Measurements from ENCODE around the gene FASN. TPM values are rescaled to one million over a fixed set of nuclear protein-coding genes. Genes with fewer than 3 reads are reported as not detected.

FASN gene
- total and polyA plus RNA-seq, 2 donors (not counting 3 experiments of a cell fraction or from before 2014, with no cell fraction given): 101 to 360 TPM

GRCh38 chr17:82091264-82092066, 6.6 kb downstream of the FASN start:
- no TSS peak for BruUV-seq (replicated peaks)
- Histone ChIP-seq H3K4me2 (ENCODE audit: insufficient read depth, low read length) (no peak overlapping the region), H2AFZ (ENCODE audit: low read depth, low read length) (no peak overlapping the region), H3K27ac (ENCODE audit: insufficient read depth, low read depth, low read length) (no peak overlapping the region), H3K79me2 (ENCODE audit: control insufficient read depth, insufficient read depth, low read length) (peaks cover 40% of the 10 kb centered on the region), H3K9me3 (replicated peaks; ENCODE audit: control insufficient read depth, insufficient read depth, low read length) (no peaks in the 10 kb centered on the region), H4K20me1 (replicated peaks; ENCODE audit: control insufficient read depth, extremely low read depth, insufficient read depth, low read length) (no peaks in the 10 kb centered on the region), H3K4me1 (ENCODE audit: control insufficient read depth, extremely low read depth, insufficient read depth, low read length) (peaks cover 7% of the 10 kb centered on the region), H3K36me3 (ENCODE audit: control insufficient read depth in 2 of 2, extremely low read depth in 1 of 2, insufficient read depth in 2 of 2, low read length in 2 of 2) (peaks cover 38 to 72% of the 10 kb centered on the region in 2 experiments), H3K9me1 (replicated peaks; ENCODE audit: control insufficient read depth, extremely low read depth, insufficient read depth, low read length) (no peaks in the 10 kb centered on the region), H3K9ac (replicated peaks; ENCODE audit: extremely low read depth, insufficient read depth, low read length) (no peak overlapping the region), H3K4me3 (replicated peaks in 1 of 3; ENCODE audit: insufficient read depth in 1 of 3, low read depth in 1 of 3, low read length in 3 of 3) (no peak overlapping the region), H3K27me3 (ENCODE audit: control insufficient read depth in 2 of 2, insufficient read depth in 2 of 2, low read length in 2 of 2) (no peaks in the 10 kb centered on the region)
- intact Hi-C loops (cut with micrococcal nuclease) (no loop called here), dilution Hi-C loops (cut with MboI; ENCODE audit: extremely low pct_ligation_motif_present, low sequenced_read_pairs) (no loop called here)
- no peak for FAIRE-seq
- TF ChIP-seq POLR2AphosphoS5 (IDR thresholded peaks at IDR 0.05; ENCODE audit: insufficient read depth, low read depth, low read length) (no peak), EZH2 (IDR thresholded peaks at IDR 0.05; ENCODE audit: borderline replicate concordance, low read depth, low read length, severe bottlenecking) (no peak), MAX (IDR thresholded peaks at IDR 0.05; ENCODE audit: insufficient read depth, insufficient read length) (no peak), FOS (IDR thresholded peaks at IDR 0.05; ENCODE audit: borderline replicate concordance, insufficient read depth, low read length) (no peak), JUN (IDR thresholded peaks at IDR 0.05; ENCODE audit: borderline replicate concordance, insufficient read depth, insufficient read length, low read depth) (no peak), CTCF (IDR thresholded peaks at IDR 0.05; ENCODE audit: extremely low read depth in 1 of 2, insufficient read depth in 1 of 2, low read depth in 1 of 2, low read length in 2 of 2) (no peak), GATA2 (IDR thresholded peaks at IDR 0.05; ENCODE audit: insufficient read depth, insufficient read length, low read depth, low read length) (no peak), POLR2A (IDR thresholded peaks at IDR 0.05; ENCODE audit: low read depth, low read length) (no peak), MYC (IDR thresholded peaks at IDR 0.05; ENCODE audit: low read depth, low read length) (no peak)
- CTCF ChIA-PET: no interaction called here
- POLR2A ChIA-PET: no interaction called here
- DNase-seq (ENCODE audit: low read depth, low spot score): no peak
